ENCODE data around the gene PRKD2.

The PRKD2 gene

GRCh38 chr19:46698395-46699321 is 18.3 kb downstream of the PRKD2 start:
- DNase-seq: no peak

- no peak for DNase-seq
These were observed 19.5 kb downstream of the PRKD2 start for GRCh38 chr19:46697204-46697960.

- no peak for DNase-seq
These were observed 20.1 kb downstream of the PRKD2 start for GRCh38 chr19:46696866-46697203.

GRCh38 chr19:46696052-46696451 is 20.9 kb downstream of the PRKD2 start:
- DNase-seq: no peak

- no peak for DNase-seq
These were observed 23.2 kb downstream of the PRKD2 start for GRCh38 chr19:46693760-46694159.

GRCh38 chr19:46692918-46693722 is 23.8 kb downstream of the PRKD2 start:
- DNase-seq: no peak

- DNase-seq: no peak
These were observed 25.0 kb downstream of the PRKD2 start for GRCh38 chr19:46691948-46692347.

- DNase-seq: no peak
These were observed 25.8 kb downstream of the PRKD2 start for GRCh38 chr19:46691104-46691503.

GRCh38 chr19:46689358-46689757 is 27.6 kb downstream of the PRKD2 start:
- no peak for DNase-seq

- no peak for DNase-seq
These were observed 29.3 kb downstream of the PRKD2 start for GRCh38 chr19:46687438-46688145.

GRCh38 chr19:46685189-46685588 is 31.7 kb downstream of the PRKD2 start:
- no peak for DNase-seq

GRCh38 chr19:46678110-46678732 is 38.7 kb downstream of the PRKD2 start:
- peak; percentile 50 to 51 for DNase-seq

GRCh38 chr19:46674416-46675178 is 42.3 kb downstream of the PRKD2 start:
- DNase-seq: no peak

- no peak for DNase-seq
These were observed 46.1 kb downstream of the PRKD2 start for GRCh38 chr19:46670813-46671212.

- DNase-seq: no peak
These were observed 48.3 kb downstream of the PRKD2 start for GRCh38 chr19:46668662-46669061.

- DNase-seq: no peak
These were observed 51.8 kb downstream of the PRKD2 start for GRCh38 chr19:46665072-46665471.

- peak; percentile 61 to 76 for DNase-seq
These were observed 55.0 kb downstream of the PRKD2 start for GRCh38 chr19:46661735-46662592.

- DNase-seq: peak; percentile 100
These were observed 55.7 kb downstream of the PRKD2 start, which contains the start of gene DACT3 for GRCh38 chr19:46661020-46661731. Gene DACT3 (minus strand): TSS chr19:46661182. CDS start chr19:46661064, 118 bp downstream.

GRCh38 chr19:46660551-46661019 is 56.3 kb downstream of the PRKD2 start:
- peak in 1 of 2 experiments; percentile 15 for DNase-seq
